Mucosa of stomach (tissue), 1 donor: ENCODE data around the gene ANKRD24.

Source experiments
- H3K27me3 ChIP-seq: one replicate; pipeline ENCODE4 v1.7.0; 2013; ENCODE audit warnings: mild to moderate bottlenecking, low read length; ENCODE audit not compliant: control insufficient read depth, insufficient read depth
- H3K36me3 ChIP-seq: one replicate; pipeline ENCODE4 v1.7.0; 2013; ENCODE audit warnings: low read length; ENCODE audit not compliant: control insufficient read depth, insufficient read depth
- H3K4me1 ChIP-seq: one replicate; pipeline ENCODE4 v1.7.0; 2013; ENCODE audit warnings: mild to moderate bottlenecking, low read length; ENCODE audit not compliant: control insufficient read depth, insufficient read depth
- H3K4me3 ChIP-seq: one replicate; pipeline ENCODE4 v1.7.0; 2013; ENCODE audit warnings: low read length
- H3K9ac ChIP-seq: one replicate; pipeline ENCODE4 v1.7.0; 2013; ENCODE audit warnings: mild to moderate bottlenecking, low read length, moderate library complexity
- H3K9me3 ChIP-seq: one replicate; pipeline ENCODE4 v1.7.0; 2013; ENCODE audit warnings: mild to moderate bottlenecking, low read length, moderate library complexity; ENCODE audit not compliant: control insufficient read depth
- donor health status: Pancreatic carcinoma.

The ANKRD24 gene

DNA sequence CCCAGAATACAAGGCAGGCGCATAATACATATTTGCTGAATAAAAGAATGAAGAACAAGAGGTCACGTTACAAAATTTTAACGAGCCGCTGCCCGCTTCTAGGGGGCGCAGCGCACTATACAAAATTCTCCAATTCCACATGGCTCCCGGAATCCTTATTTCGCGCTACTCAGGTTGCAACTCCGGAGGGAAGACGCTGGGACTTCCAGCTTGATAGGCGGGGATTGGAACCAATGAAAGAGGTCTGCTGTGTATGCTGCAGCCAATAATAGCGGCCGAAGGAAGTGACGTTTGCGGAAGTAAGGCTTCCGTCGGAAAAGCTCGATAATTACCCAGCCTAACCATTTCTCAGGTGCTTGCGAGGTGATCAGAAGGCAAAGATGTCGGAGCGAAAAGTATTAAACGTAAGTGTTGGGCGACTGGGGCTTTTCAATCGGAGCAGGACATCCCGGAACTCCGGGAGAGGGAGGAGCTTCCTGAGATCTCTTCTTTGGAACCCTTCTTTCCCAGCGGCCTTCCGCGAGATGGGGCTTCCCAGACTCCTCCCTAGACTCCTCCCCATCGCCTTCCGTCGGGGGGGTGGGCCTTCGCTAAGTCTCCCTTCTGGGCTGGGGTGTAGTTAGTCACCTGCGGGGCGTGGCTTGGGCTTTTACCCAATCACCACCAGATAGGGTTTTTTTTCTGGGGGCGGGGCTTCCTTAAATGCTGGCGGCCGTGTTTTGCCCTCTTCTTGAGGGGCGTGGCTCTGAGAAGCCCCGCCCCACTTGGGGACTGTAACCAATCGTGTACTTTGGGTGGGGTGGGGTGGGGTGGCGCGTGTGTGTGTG lies 64.5 kb downstream of the ANKRD24 start, which contains the start of gene YJU2:
Gene YJU2, plus strand, starts transcription at position 314 of the 827 bp plus-strand sequence. Its CDS starts 67 bp downstream, at position 381.
- Histone ChIP-seq H3K36me3 (peaks cover 4% of the 10 kb centered on the region), H3K4me1 (peaks cover 6% of the 10 kb centered on the region), H3K27me3 (no peaks in the 10 kb centered on the region), H3K9me3 (no peaks in the 10 kb centered on the region), H3K4me3 (peak within 1 kb of the TSS; percentile 98), H3K9ac (peak within 1 kb of the TSS; percentile 94)

DNA sequence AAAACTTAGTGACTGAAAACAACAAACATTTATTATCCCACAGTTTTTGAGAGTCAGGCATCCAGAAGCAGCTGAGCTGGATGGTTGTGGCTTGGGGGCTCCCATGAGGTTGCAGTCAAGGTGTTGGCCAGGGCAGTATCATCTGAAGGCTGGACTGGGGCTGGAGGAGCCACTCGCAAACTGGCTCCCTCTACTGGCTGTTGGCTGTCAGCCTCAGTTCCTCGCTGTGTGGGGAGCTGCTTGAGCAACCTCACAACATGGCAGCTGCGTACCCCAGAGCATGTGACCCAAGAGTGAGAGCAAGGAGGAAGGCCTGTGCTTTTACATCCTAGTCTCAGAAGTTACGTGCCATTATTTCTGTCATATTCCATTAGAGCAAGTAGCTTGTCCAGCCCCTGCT lies 74.1 kb downstream of the ANKRD24 start:
- no peaks in the 10 kb centered on the region for H3K4me1 ChIP-seq
- H3K9ac ChIP-seq = no peak overlapping the region
- no peaks in the 10 kb centered on the region for H3K27me3 ChIP-seq
- H3K4me3 ChIP-seq = no peak overlapping the region
- peaks cover 24% of the 10 kb centered on the region for H3K36me3 ChIP-seq
- no peaks in the 10 kb centered on the region for H3K9me3 ChIP-seq

DNA sequence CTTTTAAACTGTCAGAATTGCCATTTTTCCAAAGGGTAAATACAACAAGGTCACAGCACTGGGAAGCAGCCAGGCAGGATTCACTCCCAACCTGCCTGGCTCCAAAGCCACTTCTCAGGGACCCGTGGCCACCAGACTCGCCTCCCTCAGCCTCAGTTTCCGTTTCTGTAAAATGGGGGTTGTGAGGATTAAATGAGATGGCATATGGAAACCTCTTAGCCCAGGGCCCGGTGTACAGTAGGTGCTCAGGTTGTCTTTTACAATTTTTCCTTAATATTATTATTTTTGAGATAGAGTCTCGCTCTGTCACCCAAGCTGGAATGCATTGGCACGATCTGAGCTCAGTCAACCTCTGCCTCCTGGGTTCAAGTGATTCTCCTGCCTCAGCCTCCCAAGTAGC lies 74.5 kb downstream of the ANKRD24 start:
- H3K27me3 ChIP-seq = no peaks in the 10 kb centered on the region
- H3K4me3 ChIP-seq = no peak overlapping the region
- H3K9ac ChIP-seq = no peak overlapping the region
- no peaks in the 10 kb centered on the region for H3K9me3 ChIP-seq
- H3K36me3 ChIP-seq = peaks cover 24% of the 10 kb centered on the region
- no peaks in the 10 kb centered on the region for H3K4me1 ChIP-seq

DNA sequence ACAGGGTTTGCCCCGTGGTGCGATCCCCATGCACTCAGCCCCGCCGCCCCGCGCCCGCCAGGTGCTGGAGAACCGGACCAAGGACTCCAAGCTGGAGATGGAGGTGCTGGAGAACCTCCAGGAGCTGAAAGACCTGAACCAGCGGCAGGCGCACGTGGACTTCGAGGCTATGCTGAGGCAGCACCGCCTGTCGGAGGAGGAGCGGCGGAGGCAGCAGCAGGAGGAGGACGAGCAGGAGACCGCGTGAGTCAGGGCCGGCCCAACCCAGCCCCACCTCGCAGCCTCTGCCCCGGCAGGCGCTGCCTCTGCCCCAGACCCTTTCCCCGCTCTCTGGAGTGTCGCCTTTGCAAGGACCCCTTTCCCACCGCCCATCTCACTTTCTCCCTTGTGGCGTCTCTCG lies 75.7 kb downstream of the ANKRD24 start:
- Histone ChIP-seq H3K27me3 (no peaks in the 10 kb centered on the region), H3K36me3 (peaks cover 24% of the 10 kb centered on the region), H3K4me3 (no peak overlapping the region), H3K4me1 (no peaks in the 10 kb centered on the region), H3K9ac (no peak overlapping the region), H3K9me3 (no peaks in the 10 kb centered on the region)

DNA sequence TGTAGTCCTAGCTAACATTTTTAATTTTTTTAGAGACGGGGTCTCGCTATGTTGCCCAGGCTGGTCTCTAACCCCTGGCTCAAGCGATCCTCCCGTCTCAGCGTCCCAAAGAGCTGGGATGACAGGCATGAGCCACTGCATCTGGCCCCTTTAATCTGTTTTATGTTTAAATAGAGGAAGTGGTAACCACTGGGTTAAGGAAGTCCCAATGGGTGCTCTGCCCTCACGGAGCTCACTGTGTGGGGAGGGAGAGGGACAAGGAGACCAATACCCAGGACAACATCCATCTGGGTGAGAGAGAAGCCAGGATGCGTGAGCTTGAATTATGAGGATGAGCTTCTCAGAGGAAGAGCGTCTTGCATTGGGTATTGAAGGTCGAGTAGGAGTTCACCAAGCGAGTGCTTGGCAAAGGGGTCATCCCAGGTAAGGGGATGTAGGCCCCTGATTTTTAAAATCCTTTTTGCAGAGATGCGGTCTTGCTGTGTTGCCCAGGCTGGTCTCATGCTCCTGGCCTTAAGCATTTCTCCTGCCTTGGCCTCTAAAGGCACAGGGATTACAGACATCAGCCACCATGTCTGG lies 78.2 kb downstream of the ANKRD24 start:
- Histone ChIP-seq H3K36me3 (peaks cover 18% of the 10 kb centered on the region), H3K4me1 (no peaks in the 10 kb centered on the region), H3K4me3 (no peak overlapping the region)

DNA sequence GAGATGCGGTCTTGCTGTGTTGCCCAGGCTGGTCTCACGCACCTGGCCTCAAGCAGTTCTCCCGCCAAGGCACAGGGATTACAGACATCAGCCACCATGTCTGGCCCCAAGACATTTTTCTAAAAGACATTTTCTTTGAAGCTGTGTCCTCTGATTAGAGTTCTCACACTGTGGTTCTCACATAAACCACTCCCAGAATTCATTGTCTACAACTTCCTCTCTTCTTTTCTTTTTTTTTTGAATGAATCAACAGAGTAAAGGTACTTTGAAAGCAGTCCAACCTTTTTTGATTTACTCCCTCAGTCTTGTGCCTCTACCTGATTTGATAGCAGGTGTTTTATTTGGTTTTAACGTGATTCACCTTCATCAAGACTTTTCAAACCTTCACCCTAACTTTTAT lies 82.3 kb downstream of the ANKRD24 start:
- Histone ChIP-seq H3K9me3 (no peaks in the 10 kb centered on the region), H3K36me3 (peaks cover 11% of the 10 kb centered on the region)

More for the DNA sequence above, 78.2 kb downstream of the ANKRD24 start:
- Histone ChIP-seq H3K27me3 (no peaks in the 10 kb centered on the region), H3K9ac (no peak overlapping the region), H3K9me3 (no peaks in the 10 kb centered on the region)

DNA sequence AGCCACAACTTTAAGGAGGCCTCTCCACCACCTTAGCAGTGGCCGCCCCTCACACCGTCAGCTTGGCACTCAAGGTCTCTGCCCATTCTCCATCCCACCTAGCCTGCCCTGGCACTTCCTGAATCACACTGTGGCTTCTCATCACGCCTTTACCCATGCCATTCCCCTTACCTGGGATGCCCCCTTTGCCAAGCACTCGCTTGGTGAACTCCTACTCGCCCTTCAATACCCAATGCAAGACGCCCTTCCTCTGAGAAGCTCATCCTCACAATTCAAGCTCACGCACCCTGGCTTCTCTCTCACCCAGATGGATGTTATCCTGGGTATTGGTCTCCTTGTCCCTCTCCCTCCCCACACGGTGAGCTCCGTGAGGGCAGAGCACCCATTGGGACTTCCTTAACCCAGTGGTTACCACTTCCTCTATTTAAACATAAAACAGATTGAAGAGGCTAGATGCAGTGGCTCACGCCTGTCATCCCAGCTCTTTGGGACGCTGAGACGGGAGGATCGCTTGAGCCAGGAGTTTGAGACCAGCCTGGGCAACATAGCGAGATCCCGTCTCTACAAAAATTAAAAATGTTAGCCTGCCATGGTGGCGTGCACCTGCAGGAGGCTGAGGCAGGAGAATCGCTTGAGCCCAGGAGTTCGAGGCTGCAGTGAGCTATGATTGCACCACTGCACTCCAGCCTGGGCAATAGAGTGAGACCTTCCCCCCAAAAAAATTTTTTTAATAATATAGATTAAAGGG lies 83.9 kb downstream of the ANKRD24 start:
- H3K9me3 ChIP-seq = no peaks in the 10 kb centered on the region
- no peaks in the 10 kb centered on the region for H3K27me3 ChIP-seq
- peaks cover 5% of the 10 kb centered on the region for H3K4me1 ChIP-seq
- no peak overlapping the region for H3K9ac ChIP-seq
- no peak overlapping the region for H3K4me3 ChIP-seq
- H3K36me3 ChIP-seq = peaks cover 10% of the 10 kb centered on the region

More for the DNA sequence above, 82.3 kb downstream of the ANKRD24 start:
- Histone ChIP-seq H3K4me1 (peaks cover 5% of the 10 kb centered on the region), H3K4me3 (no peak overlapping the region), H3K27me3 (no peaks in the 10 kb centered on the region), H3K9ac (no peak overlapping the region)

DNA sequence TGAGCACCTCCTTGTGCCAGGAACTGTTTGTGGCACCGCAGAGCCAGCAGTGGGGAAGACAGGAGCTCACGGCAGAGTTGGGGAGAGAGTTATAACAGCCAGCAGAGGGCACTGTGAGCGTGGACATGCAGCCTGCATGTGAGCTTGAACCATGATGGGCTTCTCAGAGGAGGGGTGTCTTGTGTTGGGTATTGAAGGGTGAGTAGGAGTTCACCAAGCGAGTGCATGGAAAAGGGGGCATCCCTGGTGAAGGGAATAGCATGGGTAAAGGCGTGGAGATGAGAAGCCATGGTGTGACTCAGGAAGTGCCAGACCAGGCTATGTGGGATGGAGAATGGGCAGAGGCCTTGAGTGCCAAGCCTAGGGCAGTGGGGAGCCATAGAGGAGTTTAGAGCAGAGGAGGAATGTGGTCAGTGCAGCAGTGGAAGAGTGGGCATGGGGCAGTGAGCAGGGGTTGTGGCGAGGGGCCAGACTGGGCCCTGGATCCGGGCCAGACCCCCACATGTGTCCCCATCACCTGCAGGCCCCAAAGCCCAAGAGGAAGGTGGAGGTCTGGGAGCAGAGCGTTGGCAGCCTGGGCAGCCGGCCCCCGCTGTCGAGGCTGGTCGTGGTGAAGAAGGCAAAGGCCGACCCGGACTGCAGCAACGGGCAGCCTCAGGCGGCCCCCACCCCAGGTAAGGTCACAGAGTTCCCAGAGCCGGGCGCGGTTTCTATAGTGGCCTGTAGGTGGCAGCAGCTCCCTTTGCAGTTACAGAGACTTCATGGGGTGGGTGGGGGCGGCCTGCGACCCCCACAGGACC lies 84.8 kb downstream of the ANKRD24 start:
- Histone ChIP-seq H3K36me3 (peaks cover 10% of the 10 kb centered on the region), H3K4me1 (peaks cover 5% of the 10 kb centered on the region), H3K4me3 (no peak overlapping the region), H3K9ac (no peak overlapping the region), H3K27me3 (no peaks in the 10 kb centered on the region), H3K9me3 (no peaks in the 10 kb centered on the region)

DNA sequence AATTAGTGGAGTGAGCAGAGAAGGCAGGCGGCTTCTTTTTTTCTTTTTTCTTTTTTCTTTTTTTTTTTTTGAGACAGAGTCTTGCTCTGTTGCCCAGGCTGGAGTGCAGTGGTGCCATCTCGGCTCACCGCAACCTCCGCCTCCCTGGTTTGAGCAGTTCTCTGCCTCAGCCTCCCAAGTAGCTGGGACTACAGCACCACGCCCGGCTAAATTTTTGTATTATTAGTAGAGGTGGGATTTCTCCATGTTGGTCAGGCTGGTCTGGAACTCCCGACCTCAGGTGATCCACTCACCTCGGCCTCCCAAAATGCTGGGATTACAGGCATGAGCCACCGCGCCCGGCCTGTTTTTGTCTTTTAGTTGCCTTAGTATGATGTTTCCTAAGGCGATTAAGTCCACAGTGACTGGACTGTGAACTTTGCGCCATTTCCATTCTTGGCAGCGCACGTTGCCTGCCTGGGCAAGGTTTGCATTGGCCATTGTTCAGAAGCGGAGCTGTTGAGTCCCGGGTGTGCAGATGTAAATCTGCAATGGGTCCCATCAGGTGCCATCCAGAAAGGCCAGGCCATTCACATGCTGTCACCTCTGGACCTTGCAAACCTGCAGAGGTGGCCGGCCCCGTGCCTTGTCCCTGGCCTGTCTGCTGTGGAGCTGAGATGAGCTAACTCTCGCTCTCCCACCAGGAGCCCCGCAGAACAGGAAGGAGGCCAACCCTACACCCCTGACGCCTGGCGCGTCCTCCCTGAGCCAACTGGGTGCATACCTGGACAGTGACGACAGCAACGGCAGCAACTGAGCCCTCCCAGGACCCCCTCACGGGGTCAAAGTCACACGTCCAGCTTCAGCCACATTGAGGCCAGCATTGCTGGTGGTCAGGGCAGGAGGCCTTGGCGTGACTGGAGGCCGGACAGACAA lies 85.7 kb downstream of the ANKRD24 start:
- H3K9me3 ChIP-seq = no peaks in the 10 kb centered on the region
- peaks cover 5% of the 10 kb centered on the region for H3K4me1 ChIP-seq
- H3K27me3 ChIP-seq = no peaks in the 10 kb centered on the region
- peaks cover 10% of the 10 kb centered on the region for H3K36me3 ChIP-seq
- no peak overlapping the region for H3K9ac ChIP-seq
- H3K4me3 ChIP-seq = no peak overlapping the region

DNA sequence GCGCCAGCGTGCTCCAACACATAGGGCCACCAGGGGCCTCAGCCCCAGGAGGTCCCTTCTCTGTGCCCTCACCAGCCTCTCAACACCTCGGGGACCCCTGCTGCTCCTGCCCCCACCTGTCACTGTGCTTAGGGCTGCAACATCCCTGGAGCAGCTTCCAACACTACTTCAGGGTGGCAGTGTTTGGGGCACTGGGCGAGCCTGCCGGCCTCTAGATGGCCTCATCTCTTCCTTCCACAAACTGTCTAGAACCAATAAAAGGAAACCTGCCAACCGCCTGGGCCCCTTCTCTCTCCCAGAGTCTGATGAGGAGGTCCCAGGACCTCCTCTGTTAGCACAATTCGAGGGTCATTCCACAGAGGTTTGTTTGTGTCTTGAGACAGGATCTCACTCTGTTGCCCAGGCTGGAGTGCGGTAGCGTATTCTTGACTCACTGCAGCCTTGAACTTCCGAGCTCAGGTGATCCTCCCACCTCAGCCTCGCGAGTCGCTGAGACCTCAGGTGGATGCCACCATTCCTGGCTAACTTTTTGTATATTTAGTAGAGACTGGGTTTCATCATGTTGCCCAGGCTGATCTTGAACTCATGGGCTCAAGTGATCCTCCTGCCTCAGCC lies 86.4 kb downstream of the ANKRD24 start:
- Histone ChIP-seq H3K9ac (no peak overlapping the region), H3K36me3 (peaks cover 10% of the 10 kb centered on the region), H3K27me3 (no peaks in the 10 kb centered on the region), H3K4me3 (no peak overlapping the region), H3K9me3 (no peaks in the 10 kb centered on the region), H3K4me1 (peaks cover 5% of the 10 kb centered on the region)
